ENCODE data around the gene SLC37A1. TPM values are rescaled to one million over a fixed set of nuclear protein-coding genes. Genes with fewer than 3 reads are reported as not detected.
A peak's percentile ranks its signal among the peaks of the same experiment; 100 is the strongest.

The SLC37A1 gene
- total and polyA plus RNA-seq, 9 of the 15 experiments (the other 6 are each of a cell fraction or from before 2014, with no cell fraction given) = 0.06 to 3.4 (median 0.40) TPM

GRCh38 chr21:42539342-42539741 lies 25.7 kb downstream of the SLC37A1 start:
- intact Hi-C loops (cut with micrococcal nuclease) = loop anchor here (5.0 to 10.0 kb wide), 4 partner anchors 72 to 385 kb away; partner anchors contain the start of gene TFF1
- Histone ChIP-seq H3K4me3 (no peak overlapping the region), H3K79me2 (ENCODE audit: control insufficient read depth, insufficient read depth, low read length) (no peaks in the 10 kb centered on the region), H2AFZ (ENCODE audit: low read depth, low read length) (0 out of 2 replicates have a peak overlapping the region, but pooled peaks have one; percentile 5), H3K27me3 (ENCODE audit: control insufficient read depth in 2 of 2, insufficient read depth in 2 of 2, low read length in 2 of 2) (peaks cover 31 to 46% of the 10 kb centered on the region in 2 experiments), H3K4me1 (replicated peaks in 1 of 2; ENCODE audit: control insufficient read depth in 2 of 2, insufficient read depth in 2 of 2, low read length in 2 of 2) (peaks cover 17 to 22% of the 10 kb centered on the region in 2 experiments), H4K20me1 (replicated peaks; ENCODE audit: control insufficient read depth, insufficient read depth, low read length) (peaks cover 11% of the 10 kb centered on the region; the same call in 1 of the 2 replicates), H3K9ac (ENCODE audit: insufficient read depth in 1 of 2, low read depth in 2 of 2, low read length in 2 of 2) (no peak overlapping the region), H3K9me3 (replicated peaks; ENCODE audit: control insufficient read depth, insufficient read depth, low read depth, low read length) (no peaks in the 10 kb centered on the region), H3K36me3 (ENCODE audit: control insufficient read depth, insufficient read depth, low read length) (no peaks in the 10 kb centered on the region), H3K9me1 (ENCODE audit: control insufficient read depth, insufficient read depth, low read length) (no peaks in the 10 kb centered on the region), H3K27ac (ENCODE audit: extremely low read depth, low read depth, low read length) (no peak overlapping the region), H3K4me2 (ENCODE audit: insufficient read depth, low read length) (peak overlapping the region; percentile 36; the same call in 1 of the 2 replicates)
- 30% methylated on average over 17 of the region's 17 CpGs for WGBS (ENCODE audit: insufficient coverage, low coverage, missing lambda C conversion rate)
- in situ Hi-C loops (cut with MboI) = no loop called here
- peak; percentile 22 for TF ChIP-seq HNRNPLL (IDR thresholded peaks at IDR 0.05; ENCODE audit: low read depth, low read length, poor library complexity, severe bottlenecking)
- no peak for TF ChIP-seq SAFB (IDR thresholded peaks at IDR 0.05; ENCODE audit: borderline replicate concordance, low read depth, low read length)
- TF ChIP-seq FOXK1 (CRISPR knock-in tag; IDR thresholded peaks at IDR 0.05; ENCODE audit: borderline replicate concordance) = 0 out of 2 replicates have a peak, but pooled peaks have one; percentile 15
- TF ChIP-seq GTF3C2 (IDR thresholded peaks at IDR 0.05; ENCODE audit: borderline replicate concordance, extremely low read depth, insufficient read length) = no peak
- TF ChIP-seq ZNF12 (CRISPR knock-in tag; IDR thresholded peaks at IDR 0.05) = no peak
- TF ChIP-seq STAT5A (IDR thresholded peaks at IDR 0.05; ENCODE audit: borderline replicate concordance, low read length) = no peak
- TF ChIP-seq ZC3H11A (IDR thresholded peaks at IDR 0.05; ENCODE audit: low read depth, low read length) = no peak
- no peak for TF ChIP-seq ZNF76 (CRISPR knock-in tag; IDR thresholded peaks at IDR 0.05; ENCODE audit: borderline replicate concordance)
- TF ChIP-seq KDM2B (CRISPR knock-in tag; IDR thresholded peaks at IDR 0.05) = no peak
- TF ChIP-seq CBX5 (IDR thresholded peaks at IDR 0.05; ENCODE audit: borderline replicate concordance, low read depth) = no peak
- TF ChIP-seq, protein P1, sequence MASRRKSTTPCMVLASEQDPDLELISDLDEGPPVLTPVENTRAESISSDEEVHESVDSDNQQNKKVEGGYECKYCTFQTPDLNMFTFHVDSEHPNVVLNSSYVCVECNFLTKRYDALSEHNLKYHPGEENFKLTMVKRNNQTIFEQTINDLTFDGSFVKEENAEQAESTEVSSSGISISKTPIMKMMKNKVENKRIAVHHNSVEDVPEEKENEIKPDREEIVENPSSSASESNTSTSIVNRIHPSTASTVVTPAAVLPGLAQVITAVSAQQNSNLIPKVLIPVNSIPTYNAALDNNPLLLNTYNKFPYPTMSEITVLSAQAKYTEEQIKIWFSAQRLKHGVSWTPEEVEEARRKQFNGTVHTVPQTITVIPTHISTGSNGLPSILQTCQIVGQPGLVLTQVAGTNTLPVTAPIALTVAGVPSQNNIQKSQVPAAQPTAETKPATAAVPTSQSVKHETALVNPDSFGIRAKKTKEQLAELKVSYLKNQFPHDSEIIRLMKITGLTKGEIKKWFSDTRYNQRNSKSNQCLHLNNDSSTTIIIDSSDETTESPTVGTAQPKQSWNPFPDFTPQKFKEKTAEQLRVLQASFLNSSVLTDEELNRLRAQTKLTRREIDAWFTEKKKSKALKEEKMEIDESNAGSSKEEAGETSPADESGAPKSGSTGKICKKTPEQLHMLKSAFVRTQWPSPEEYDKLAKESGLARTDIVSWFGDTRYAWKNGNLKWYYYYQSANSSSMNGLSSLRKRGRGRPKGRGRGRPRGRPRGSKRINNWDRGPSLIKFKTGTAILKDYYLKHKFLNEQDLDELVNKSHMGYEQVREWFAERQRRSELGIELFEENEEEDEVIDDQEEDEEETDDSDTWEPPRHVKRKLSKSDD (conservative IDR thresholded peaks at IDR 0.05; ENCODE audit: low read length) = no peak
- ATAC-seq (no peak), DNase-seq (ENCODE audit: extremely low read depth in 1 of 4, low spot score in 3 of 4) (no peak), FAIRE-seq (no peak)
- POLR2A ChIA-PET = interaction anchor here (0.6 to 0.9 kb wide), 4 partner anchors 34 to 883 kb away, joined by 3 to 5 read pairs (median 4); no protein-coding TSS in a partner anchor
- BruUV-seq (replicated peaks) = no TSS peak
- CTCF ChIA-PET (ENCODE audit: low intra/inter-chr PET ratio) = interaction anchor here (0.5 to 2.0 kb wide), 4 partner anchors 35 to 1107 kb away, joined by 3 to 17 read pairs (median 6); no protein-coding TSS in a partner anchor

Measured in K562 (cell line).